NCI-H526 (cell line): ENCODE results near the gene TAC3.
"Not testable (repeated sequence)": the region's sequence is repeated elsewhere in the genome, so short reads cannot be mapped to it uniquely, and the experiment has no call there.

ENCODE experiments used
- DNase-seq, 2 experiments: peaks; one replicate each; lab custom pipeline; 2025; lab: John Stamatoyannopoulos, UW

Gene TAC3

DNA sequence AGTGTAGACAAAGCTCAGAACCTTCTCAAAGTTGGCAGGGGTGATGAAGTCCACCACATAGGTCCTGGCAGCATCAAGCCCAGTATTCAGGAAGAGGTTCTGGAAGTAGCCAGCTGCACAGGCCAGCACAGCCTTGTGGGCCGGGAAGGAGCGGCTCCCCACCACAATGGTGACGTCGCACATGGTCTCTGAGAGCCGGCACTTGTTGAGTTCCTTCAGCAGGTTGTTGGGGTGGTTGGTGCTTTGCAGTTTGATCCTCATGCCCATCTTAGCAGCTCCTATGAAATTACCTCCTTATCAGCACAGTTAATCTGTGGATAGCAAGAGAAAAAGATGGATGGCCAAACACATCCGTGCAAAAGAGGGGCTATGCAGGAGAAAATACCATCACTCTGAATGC is 11.7 kb downstream of the TAC3 start:
- DNase-seq, result no peak

DNA sequence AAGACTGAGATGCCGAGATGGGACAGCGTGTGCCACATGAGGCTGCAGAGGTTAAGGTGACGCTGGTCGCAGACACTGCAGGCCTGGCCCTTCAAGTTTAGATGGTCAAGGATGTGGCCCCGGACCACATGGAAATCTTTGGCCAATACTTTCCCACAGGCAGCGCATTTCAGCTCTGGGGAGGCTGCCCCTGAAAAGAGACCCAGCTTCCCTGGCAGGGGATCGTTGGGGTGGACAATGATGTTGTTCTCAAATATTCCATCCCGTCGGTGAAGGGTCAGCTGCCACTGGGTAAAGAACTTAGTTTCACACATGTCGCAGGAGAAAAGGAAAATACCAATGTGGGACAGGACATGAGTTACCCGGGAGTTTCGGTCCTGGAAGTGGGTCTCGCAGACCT is 12.9 kb downstream of the TAC3 start:
- DNase-seq, result no peak

GRCh38 chr12:57001448-57001906 is 14.9 kb downstream of the TAC3 start:
- DNase-seq, result peak in 1 of 2 experiments; percentile 70

- DNase-seq, result no peak
Observed at GRCh38 chr12:57000393-57000792, 15.9 kb downstream of the TAC3 start.

DNA sequence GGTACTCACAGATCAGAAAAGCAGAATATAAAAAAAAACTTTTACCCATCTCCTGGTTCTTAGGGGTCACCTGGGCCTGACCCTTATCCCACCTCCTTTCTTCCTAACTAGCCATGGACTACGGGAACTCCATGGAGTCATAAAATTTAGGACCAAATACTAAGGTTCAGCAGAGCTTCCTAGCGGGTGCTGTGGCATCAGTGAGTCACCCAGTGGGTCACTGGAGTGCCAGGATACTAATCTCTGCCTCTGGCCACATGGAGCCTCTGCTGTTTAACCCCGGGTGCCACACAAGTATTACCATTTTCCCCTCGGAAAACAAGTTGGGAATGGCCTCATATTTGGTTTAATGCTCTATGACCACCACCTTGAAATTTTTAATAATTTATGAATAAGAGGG is 16.9 kb downstream of the TAC3 start:
- no peak for DNase-seq

DNA sequence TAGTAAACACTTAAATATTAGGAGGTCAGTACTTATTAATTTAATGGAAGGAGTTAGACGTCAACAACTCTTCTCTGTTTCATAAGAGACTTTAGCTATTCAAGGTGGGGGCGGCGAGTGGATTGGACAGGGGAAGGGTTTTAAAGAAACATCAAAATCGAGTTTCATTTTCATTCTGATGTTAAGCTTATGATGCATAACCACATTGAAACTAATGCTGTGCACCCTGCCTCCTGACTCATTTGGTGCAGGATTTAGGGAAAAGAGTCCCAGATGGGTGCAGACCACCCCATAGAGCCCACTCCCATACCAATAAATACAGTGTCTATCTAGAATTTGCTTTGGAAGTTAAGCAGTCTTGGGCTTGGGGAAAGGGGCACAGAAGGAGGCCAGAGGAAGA is 17.3 kb downstream of the TAC3 start:
- DNase-seq, result no peak

- no peak for DNase-seq
Observed at GRCh38 chr12:56998316-56998715, 18.0 kb downstream of the TAC3 start.

- no peak for DNase-seq
Observed at GRCh38 chr12:56996793-56997545, 19.4 kb downstream of the TAC3 start.

DNA sequence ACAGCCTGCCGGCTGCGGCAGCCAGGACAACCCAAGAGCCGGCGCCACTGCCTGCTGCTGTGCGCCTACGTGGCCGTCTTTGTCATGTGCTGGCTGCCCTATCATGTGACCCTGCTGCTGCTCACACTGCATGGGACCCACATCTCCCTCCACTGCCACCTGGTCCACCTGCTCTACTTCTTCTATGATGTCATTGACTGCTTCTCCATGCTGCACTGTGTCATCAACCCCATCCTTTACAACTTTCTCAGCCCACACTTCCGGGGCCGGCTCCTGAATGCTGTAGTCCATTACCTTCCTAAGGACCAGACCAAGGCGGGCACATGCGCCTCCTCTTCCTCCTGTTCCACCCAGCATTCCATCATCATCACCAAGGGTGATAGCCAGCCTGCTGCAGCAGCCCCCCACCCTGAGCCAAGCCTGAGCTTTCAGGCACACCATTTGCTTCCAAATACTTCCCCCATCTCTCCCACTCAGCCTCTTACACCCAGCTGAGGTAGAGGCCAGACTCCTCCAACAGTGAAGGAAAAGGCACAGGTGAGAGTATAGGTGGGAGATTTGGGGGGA is 20.3 kb downstream of the TAC3 start:
- no peak for DNase-seq

GRCh38 chr12:56995201-56995929 is 21.0 kb downstream of the TAC3 start:
- DNase-seq, result no peak

DNA sequence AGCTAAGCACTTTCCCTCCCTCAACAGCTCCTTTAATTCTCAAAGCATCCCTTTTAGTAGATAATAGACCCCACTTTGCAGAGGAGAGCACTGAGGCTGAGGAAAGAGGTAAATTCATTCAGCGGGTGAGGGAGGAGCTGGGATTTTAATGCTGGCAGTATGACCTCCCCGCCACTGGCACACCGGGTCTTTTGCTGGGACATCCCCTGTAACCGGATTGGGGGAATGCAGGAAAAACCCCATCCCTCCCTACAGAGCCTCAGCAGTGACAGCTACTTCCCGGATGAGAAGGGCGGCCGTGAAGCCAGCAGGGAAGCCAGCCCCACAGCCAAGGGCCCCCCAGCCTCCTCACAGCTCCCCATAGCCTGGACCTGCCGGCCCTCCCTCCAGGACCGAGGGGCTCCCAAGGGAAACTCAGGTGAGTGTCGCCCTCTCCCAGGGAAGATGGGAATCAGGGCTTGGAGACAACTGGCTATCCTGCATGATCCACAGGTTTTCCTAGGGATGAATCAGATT is 22.0 kb downstream of the TAC3 start:
- no peak for DNase-seq

GRCh38 chr12:56993346-56993745 is 23.0 kb downstream of the TAC3 start:
- DNase-seq, result no peak

DNA sequence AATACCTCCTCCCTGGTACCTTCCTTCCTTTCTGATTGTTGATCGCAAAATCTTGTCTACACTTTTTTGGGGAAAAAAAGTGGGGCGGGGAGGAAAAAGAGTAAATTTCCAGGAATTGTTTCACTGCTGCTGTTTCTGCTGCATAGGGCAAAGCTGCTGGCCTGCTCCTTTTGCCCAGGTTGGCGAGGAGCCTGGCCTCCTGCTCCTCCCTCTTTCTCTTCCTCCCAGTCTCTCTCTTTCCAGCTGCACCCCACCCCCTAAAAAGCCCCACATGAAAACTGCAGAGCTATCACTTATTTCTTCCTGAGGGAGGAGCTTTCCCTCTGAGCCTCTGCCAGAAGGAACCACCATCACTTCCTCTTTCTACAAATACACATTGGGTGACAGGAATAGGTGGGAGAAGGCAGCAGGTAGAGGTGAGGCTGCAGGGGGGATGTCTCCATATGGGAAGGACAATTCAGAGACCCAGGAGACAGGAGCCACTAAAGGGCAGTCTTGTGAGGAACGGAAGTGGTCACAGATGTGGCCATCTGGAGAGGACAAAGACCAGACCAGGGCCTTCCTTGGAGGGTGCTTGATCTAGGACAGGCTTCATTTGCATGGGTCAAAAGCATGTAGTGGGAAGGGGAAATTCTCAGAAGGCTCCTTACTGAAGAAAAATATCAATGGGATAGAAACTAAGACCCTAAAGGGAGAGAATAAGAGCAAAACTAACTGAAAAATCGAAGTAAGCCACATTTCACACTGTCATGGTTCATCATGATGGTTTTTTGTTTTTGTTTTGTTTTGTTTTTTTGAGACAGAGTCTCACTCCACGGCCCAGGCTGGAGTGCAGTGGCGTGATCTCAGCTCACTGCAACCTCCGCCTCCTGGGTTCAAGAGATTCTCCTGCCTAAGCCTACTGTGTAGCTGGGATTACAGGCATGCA is 24.7 kb downstream of the TAC3 start:
- DNase-seq, result no peak

GRCh38 chr12:56990648-56991318 is 25.5 kb downstream of the TAC3 start:
- no peak for DNase-seq

DNA sequence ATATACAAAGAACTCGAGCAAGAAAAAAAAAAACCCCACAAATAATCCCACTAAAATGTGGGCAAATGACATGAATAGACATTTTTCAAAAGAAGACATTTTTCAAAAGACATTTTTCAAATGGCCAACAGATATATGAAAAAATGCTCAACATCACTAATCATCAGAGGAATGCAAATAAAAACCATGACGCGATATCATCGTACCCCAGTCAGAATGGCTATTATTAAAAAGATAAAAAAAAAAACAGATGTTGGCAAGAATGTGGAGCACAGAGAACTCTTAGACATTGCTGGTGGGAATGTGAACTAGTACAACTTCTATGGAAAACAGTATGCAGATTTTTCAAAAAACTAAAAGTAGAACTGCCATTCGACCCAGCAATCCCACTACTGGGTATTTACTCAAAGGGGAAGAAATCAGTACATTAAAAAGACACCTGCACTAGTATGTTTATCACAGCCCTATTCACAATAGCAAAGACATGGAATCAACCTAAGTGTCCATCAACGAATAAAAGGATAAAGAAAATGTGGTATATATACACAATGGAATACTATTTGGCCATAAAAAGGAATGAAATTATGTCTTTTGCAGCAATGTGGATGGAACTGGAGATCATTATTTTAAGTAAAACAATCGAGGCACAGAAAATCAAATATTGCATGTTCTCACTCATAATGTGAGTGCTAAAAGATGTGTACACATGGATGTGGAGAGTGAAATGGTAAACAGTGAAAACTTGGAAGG is 26.3 kb downstream of the TAC3 start:
- DNase-seq, result no peak

DNA sequence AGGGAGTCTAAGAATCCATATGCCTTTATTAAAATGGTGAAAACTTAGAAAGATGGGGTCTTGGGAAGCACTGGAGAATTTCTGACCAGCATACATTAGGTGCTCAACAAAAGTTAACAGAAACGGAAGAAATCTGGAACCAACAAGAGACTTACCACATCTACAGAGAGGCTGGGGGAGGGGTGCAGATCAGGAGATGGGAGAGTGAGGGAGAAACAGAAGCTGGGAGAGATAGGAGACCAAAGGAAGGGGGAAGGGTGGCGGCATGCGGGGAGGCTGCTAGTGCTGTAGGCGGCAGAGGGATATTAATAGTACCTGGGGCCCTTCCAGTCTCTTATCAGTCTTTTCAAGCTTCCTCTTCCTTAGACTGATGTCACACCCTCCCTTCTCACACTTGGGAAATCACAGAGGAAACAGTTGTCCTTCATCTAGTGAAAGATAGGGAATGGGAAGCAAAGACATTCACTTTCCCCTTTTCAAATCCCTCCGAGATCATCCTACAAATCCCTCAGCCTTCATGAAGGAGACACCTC is 28.1 kb downstream of the TAC3 start:
- DNase-seq, result no peak

GRCh38 chr12:56987551-56988053 is 28.7 kb downstream of the TAC3 start:
- DNase-seq, result peak; percentile 55 to 86

DNA sequence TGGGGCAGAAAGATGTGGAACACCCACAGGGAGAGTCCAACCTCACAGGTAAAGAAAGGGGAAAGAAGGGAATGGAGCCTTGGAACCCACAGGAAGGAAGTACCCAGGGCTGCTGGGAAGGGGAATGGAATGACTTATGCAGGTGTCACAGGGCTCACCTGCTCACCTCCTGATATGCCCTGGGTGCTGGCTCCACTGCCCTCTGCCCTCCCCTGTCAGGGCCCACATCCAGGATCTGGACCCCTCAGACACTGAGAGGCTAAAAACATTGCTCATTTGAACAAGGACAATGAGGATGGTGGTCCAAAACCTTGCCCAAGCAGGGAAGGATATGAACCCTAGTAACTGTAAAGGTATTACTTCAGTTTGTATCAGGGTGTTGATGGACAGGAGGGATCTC is 29.3 kb downstream of the TAC3 start:
- DNase-seq, result no peak

- not testable (repeated sequence) for DNase-seq
Observed at GRCh38 chr12:56985714-56986113, 30.6 kb downstream of the TAC3 start.

DNA sequence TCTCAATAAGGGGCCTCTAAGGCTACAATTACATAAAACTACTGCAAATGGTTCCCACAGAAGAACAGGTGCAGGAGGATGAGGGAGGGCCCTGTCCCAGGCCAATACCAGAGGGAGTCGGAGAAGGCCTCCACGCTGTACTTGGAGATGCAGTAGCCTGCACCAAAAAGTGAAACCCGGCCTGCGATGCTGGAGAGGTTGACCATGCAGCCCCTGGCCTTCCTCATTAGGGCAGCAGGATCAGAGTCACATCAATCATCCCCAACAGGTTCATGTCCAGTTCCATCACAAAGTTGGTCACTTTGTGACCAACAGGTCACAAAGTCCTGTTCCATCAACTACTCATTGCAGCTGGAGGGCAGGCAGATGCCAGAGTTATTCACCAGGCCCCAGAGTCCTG is 32.9 kb downstream of the TAC3 start:
- DNase-seq, result no peak
